Activated CD8-positive, alpha-beta memory T cell treated with anti-CD3 and anti-CD28 coated beads, Interleukin-2, amount 10 ng/mL, durations not matched to agents 7 days and 5 days (primary cell): ENCODE measurements around the gene PTPN14. TPM values are rescaled to one million over a fixed set of nuclear protein-coding genes. Genes with fewer than 3 reads are reported as not detected.

ENCODE experiments used
- total RNA-seq, 2 experiments: library from RNA; stranded (reverse); gene quantifications; one replicate each; pipeline ENCODE4 v1.2.3, GENCODE V29; 2021

Gene PTPN14
- total RNA-seq, 2 experiments from 2014 or later, result 0.32 to 1.1 TPM

Other genes starting within 250 kb of the PTPN14 start
- gene CENPF, start 51.6 kb upstream of the PTPN14 start, total RNA-seq, result 100 to 1,000 TPM; 150 to 158 TPM